Stimulated activated CD8-positive, alpha-beta memory T cell treated with anti-CD3 and anti-CD28 coated beads, Interleukin-7, amount 100 ng/mL, for 4 hours (primary cell): ENCODE data around the gene KRT7.
A peak's percentile ranks its signal among the peaks of the same experiment; 100 is the strongest.
"Not testable (repeated sequence)": the region's sequence is repeated elsewhere in the genome, so short reads cannot be mapped to it uniquely, and the experiment has no call there.

Experiments used
- DNase-seq, 2 donors: peaks; one replicate each; pipeline ENCODE4 v3.0.0-alpha.2; 2020; ENCODE audit warnings: low read depth in 2 of 2

KRT7 gene

DNA sequence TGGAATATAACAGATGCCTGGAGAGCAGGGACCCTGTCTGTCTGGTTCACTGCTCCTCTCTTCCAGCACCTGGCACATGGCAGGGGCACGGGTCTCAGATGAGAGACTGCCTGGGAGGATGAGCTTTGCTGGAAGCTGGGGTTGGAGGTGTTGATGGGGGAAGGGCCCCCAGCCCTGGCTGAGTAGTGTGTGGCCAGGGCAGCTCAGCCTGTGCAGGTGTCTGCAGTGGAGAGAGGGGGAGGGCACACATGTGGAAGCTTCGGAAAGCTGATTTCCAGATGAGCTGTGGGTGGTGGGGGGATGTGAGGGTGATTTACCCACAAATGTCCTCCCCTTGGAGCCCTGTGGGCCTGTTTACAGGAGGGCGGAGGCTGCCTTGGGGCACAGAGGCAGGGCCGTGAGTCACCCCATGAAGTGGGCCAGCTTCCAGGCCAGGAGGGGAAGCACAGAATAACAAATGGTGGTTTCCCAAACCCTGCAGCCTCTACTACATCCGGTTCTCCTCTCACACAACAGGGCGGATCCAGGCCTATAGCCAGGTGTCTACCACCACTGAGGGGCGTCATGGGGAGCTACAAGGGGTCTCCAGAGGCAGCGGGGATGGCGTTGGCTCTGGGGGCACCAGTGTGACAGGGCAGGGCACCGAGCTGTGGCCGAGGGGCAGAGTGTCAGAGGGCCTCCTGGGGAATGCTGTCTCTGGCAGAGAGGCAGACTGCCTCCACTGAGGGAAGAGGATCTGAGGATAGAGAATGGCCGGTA, 11.0 kb downstream of the KRT7 start:
- DNase-seq = peak; percentile 47 to 58

DNA sequence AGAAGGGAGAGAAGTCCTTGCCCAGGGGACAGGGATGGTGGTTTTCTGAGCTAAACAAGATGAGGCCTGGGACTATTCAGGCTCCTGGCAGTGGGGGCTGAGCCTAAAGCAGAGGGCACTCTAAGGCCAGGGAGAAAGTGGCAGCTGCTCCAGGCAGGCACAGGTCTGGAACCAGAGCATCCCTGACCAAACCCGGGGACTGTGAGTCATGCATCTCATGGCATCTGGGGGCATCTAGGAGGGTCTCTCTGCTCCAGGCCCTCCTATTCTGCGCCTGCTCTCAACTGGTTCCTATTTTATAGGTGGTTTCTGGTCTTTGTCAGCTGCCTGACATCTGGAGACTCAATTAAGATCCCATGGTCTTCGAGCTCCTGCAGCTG, 11.6 kb downstream of the KRT7 start:
- DNase-seq = no peak

DNA sequence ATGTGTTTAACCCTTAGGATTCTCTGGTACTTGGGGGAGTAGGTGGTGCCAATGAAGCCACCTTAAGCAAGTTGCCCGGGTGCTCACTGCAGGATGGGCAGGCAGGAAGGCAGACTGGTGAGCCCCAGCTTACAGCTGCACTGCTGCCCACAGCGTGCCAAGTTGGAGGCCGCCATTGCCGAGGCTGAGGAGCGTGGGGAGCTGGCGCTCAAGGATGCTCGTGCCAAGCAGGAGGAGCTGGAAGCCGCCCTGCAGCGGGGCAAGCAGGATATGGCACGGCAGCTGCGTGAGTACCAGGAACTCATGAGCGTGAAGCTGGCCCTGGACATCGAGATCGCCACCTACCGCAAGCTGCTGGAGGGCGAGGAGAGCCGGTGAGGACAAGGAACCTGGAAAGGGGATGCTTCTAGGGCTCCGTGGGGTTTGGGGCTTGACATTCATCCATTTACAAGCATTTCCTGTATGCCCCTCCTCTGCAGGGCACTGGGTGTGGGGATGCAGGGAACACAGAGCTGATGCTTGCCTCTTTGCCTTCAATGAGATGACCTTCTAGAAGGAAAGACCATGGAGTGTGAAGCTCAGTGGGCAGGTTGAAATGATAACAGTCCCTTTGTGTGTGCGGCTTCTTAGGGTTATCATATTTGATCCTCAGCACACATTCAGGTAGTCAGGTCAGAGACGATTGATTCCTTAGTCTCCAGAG, 12.4 kb downstream of the KRT7 start:
- no peak for DNase-seq

DNA sequence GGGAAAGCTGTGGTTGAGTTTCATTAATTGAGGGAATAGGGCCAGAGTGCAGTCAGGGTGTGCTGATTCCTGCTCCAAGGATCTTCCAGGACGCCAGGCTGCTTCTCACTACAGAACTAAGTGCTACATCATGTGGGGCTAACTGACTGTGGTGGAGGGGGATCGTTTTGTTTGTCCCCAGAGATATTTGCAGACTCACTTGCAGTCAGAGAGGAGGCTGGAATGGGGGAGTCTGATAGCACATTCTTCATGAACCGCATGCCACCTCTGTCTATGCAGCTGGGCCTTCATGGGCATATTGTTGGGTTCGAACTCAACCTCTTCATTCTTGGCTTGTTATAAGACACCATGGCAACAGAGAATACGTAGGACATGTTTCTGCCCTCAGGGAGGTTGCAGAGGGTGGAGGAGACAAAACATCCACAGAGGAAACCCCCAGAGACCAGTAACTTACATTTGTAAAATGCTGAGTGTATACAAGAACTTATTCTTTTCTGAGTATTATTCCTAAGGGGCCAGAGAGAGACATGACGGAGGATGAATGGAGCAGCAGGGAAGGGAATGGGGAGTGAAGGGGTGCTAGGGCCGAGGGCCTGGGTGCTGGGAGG, 13.0 kb downstream of the KRT7 start:
- no peak for DNase-seq

DNA sequence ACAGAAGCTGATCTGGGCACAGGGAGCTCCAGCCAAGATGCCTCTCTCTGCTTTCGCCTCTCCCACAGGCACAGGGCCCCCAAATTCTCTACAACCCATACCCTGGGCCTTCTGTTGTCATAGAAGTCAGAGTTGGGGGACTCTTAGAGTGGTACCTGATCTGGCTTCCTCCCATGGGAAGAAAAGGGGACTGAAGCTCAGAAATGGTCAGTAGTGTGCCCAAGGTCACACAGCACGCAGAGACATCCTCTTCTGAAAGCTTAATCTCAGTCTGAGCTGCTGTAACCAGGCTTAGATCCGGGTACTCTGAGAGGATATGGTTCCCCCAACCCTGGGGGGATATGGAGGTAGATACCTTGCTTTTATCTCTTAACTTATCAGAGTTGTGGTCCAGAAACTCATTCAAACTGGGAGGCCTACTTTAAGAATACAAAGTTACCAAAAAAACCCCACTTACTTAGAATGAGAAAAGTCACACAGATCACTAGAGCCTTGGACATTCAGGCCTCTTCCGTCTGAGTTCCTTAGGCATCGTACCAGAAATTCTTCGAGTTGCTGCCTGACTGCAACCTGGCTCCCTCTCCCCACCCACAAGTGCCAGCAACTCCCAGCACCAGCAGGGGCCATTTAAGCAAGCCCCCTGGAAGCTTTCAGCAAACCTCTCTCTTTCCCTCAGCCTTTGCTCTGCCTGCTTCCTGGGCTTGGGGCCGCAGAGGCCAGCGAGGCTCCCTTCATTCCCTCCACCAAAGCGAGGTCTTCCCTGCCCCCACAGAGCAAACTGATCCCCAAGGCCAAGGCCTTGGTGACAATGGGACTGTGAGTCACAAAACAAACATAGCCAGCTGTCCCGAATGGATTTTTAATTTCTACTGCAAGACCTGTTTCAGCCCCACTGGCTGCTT, 13.9 kb downstream of the KRT7 start:
- no peak for DNase-seq

DNA sequence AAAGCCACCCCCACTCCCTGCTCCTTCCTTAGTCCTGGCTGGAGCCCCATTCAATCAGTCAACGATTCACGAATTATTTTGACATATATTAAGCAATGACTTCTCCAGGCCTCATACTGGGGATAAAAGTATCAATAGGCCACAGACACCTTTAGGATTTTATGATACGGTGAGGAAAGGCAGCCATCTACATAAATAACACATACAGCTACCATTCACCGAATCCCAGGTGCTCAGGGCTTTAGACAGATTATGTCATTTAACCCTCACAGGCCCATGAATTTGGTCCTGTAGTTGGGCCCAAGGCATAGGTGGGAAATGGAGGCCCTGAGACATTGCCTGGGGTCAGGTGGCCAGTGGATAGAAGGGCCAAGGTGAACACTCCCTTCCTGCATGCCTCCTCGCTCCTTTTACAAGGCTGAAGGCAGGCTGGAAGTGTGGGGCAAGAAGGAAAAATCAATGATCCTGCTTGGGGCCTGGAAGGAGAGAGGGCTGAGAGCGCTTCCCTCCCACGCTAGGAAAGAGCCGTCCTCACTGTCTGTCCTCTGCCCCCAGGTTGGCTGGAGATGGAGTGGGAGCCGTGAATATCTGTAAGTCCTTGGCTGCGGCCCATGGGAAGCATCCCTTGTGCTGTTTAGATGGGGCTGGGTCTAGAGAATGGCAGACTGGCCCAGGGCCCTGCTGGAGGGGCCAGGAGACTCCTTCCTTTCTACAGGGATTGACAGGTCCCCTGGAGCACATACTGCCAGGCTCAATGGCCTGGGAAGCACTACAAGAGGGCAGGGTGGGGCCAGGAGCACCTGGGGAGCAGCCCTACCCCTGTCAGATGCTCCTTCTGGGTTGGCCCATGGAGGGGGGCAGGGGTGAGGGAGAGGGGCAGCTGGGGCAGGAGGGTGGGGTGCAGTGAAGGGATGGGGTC, 14.8 kb downstream of the KRT7 start:
- no peak for DNase-seq

DNA sequence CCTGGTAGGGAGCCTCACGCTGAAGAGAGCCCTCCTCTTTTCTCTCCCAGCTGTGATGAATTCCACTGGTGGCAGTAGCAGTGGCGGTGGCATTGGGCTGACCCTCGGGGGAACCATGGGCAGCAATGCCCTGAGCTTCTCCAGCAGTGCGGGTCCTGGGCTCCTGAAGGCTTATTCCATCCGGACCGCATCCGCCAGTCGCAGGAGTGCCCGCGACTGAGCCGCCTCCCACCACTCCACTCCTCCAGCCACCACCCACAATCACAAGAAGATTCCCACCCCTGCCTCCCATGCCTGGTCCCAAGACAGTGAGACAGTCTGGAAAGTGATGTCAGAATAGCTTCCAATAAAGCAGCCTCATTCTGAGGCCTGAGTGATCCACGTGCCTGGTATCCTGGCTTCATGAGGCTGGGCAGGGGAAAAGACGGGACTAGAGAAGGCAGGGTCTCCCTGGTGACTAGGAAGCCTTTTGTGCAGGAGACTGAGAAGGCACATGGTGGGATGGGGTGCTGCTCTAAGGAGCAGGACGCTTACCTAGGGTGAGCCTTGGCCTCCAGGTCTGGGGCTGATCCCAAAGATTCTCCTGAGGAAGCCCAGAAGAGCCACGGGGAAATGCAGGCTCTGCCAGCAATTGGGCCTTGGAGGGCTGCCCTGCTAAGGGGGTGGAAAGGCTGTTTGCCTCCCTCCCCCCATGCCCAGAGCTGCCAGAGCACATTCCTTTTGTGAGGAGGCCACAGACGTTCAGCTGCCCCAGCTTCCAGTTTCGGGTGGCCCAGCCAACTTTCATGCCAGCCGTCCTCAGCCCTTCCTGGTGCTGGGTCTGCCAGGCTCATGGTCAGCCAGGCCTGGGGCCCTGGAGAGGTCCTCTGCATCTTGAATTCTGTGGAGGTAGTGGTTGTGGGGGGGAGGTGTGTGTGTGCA, 15.8 kb downstream of the KRT7 start:
- no peak for DNase-seq

DNA sequence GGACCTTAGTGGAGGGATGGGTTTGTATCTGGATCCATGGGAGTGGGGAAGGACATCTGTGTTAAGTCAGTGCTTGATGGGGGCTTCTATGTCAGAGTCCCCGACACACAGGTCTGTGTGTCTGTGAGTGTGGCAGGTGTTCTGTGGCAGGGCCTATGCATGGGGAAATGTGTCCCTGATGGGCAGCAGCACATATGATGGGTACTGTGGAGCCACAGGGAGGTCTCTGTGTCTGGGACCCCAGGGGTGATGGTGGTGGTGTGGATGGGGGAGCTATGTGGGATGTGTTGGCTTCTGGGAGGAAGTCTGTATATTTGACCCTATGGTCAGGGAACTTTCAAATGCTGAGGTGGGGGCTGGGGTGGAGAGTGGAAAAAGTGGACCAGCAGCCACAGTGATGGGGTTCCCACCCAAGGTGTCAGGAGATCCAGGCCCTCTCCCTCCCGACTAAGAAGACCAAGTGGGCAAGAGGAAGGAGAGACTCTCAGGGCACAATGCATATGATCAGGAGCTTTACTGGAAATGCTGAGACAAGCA, 16.5 kb downstream of the KRT7 start:
- no peak for DNase-seq

DNA sequence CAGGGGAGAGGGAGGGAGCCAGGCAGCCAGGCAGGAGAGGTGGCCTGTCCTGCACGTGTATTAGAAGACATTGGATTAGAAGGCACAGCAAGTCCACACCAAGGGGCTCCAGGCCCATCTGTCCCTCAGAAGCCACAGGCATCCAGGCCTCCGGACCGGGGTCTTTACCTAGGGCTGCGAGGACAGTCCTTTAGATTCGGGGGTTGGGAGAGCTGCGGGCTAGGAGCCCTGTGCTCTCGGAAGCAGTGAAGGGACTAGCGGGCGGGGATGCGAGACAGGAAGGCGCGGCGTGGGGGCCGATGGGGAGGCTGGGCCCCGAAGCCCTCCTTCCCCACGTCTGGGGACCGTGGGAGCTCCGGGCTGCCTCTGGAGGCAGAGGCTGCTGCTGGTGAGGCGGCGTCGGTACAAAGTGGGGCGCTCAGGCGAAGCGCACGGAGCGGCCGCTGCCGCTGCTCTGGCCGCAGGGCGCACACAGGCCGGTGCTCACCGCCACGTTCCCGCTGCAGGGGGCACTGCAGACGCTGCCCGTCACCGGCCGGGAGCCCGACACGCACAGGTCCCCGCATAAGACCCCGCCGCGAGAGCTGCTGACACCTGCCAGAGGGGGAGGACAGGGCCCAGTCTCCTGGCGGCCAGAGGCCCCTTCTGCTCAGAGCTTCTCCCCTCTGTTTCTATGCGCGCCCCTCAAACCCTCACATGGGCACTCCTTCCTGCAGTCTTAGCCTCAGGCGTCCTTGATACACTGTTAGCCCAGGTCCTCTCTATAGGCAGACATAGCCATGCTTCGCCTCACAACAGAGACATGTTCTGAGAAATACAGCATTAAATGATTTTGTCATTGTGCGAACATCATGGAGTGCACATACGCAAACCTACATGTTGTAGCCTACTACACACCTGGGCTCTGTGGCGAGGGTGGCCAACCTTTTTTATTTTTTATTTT, 17.3 kb downstream of the KRT7 start:
- DNase-seq = no peak

DNA sequence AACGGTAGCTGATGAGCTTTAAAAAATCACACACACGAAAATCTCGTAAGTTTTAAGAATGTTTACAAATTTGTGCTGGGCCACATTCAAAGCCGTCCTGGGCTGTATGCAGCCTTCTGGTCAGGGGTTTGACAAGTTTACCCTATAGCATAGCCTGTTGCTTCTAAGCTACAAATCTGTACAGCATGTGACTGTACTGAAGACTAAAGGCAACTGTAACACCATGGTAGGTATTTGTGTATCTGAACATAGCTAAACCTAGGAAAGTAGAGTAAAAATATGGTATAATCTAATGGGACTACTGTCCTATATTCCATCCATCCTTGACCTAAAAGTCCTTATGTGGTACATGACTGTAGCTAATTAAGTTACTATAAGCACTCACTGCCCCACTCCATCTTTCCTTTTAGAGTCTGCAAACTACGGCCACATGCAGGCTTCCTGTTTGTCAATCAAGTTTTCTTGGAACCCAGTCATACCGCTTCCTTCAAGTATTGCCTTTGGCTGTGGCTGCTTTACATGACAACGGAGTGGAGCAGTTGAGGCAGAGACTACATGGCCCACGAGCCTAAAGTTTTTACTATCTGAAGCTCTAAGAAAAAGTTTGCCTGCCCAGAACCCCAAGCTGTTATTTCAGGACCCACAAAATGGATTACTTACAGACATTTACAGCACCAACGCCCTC, 18.5 kb downstream of the KRT7 start:
- no peak for DNase-seq

DNA sequence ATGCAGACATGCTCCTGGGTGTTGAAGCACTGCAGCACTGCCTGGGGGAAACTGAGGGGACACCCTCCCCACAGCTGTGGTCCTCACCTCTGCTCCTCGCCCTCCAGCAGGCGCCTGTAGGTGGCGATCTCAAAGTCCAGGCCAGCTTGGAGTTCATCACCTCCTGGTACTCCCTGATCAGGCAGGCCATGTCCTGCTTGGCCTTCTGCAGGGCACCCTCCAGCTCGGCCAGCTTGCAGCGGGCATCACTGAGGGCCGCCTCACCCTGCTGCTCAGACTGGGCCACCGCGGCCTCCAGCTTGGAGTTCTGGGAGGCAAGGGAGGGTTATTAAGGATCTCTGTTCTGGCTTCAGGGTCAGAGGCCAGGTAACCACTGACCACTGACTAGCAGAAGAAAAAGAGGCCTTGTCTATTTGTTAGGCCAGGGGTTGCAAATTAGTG, 19.2 kb downstream of the KRT7 start:
- DNase-seq = not testable (repeated sequence)

DNA sequence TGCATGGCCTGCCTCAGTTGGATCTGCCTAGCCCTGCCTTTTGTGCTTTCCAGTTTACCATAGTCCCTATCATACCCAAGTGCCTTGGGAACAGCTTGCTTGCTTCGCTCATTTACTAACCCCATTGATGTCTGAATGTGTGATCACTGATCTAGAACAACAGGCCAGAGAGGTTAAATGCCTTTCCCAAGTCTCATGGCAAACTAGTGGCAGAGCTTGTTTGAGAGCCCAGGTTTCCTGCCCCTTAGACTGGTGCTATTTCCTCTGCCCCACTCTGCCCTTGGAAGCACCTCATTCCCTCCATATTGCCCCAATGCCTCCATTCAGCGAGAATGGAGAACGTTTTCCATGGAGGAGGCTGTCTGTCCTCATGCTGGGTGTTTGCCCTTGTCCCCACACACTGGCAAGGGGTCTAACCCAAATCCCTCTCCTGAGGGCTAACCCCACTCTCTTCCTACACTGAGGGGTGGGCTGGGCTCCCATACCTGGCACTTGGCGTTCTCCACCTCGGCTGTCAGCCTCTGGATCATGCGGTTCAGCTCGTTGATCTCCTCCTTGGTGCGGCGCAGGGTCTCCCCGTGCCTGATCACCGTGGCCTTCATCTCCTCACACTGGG, 19.8 kb downstream of the KRT7 start:
- DNase-seq = no peak

DNA sequence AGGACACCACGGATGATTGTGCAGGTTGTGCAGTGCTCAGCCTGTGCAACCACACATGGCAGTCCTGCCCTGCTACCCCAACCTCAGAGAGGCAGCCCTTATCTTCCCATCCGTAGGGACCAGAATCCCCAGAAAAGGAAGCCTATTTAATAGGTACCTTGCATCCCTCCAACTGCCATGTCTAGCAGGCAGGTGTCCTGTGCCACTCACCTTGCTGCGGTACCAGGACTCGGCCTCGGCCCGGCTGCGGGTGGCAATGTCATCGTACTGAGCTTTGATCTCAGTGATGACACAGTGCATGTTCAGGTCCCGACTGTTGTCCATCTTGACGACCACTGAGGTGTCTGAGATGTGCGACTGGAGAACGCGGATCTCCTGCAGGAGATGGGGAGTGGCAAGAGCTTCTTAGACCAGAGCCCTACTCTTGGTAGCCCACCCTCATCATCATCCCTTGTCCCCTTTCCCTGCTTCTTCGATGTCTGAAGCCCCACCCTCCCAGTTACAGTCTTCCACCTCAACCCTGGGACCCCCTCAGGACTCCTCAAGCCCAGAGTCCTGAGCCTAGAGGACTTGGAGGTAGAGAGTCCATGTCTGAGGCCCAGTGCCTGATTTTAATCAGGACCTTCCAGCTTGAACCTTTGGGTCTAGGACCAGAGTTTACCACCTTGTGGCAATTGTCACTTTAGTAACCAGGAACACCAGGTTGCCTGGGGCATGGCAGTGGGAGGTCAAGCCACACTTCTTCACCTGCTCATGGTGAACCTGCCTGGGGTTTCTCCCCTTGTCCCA, 20.5 kb downstream of the KRT7 start:
- no peak for DNase-seq

DNA sequence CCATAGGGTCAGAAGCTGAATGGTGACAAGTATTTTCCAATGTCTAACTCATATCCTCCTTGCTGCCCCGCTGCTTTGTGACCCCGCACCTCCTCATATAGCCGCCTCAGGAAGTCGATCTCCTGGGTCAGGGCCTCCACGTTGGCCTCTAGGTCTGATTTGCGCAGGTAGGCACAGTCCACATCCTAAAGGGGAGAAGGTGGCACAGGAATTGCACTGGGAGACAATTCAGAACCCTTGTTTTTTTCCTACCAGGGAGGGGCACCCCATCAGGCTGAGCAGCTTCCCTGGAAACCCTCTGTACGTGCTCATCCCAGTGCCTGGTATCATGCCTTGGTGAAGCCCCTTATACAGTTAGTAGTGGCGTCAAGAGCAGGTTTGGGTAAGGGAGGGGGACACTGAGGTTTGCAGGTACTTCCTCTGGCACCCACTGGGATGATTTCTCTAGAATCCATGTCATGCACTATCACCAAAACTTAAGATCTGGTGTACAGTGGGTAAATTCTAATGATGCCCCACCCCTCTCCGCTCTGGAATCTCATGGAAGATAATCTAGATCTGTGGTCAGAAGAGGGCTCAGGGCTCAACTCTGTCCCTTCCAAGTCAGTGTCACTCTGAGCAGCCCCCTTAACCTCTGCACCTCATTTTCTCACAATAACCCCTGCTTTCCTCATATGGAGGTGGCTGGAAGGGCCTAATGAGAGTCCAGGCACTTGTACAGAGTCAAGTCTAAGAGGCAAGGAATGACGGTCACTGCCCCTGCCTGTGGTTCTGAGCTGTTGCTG, 21.3 kb downstream of the KRT7 start:
- no peak for DNase-seq

DNA sequence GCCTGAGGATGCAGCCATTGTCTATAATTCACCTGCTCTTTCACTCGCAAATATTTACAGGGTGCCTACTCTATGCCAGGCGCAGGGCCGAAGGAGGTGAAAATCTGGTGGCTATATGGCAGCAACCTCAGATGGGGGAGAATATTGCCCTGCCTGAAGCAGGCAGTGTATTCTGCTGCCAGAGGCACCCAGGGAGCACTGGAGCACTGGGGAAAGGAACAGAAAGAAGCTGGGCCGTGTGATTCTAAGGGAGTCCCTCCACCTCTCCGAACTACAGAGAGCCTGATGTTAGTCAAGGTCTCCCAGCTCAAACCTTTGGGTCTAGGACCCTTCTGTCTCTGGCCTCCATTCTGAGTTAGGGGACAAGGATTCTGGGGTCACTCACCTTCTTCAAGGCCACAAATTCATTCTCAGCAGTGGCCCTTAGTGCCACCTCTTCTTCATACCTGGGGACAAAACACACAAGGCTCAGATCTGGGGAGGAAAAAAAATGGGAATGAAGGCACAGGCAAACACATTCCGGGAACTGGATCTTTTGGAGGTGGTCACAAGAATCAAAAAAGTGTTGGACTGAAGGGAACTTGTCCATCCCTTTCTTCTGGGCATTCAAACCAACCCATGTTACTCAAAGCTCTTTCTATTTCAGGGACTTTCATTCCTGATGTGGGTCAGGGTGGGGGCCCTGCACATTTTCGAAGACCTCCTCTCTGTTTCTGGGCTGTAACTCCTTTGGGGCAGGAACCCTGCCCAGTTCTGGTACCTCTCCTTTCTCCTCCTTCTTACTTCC, 22.1 kb downstream of the KRT7 start:
- DNase-seq = no peak
